IPS-15b (cell line): ENCODE measurements around the gene CNTNAP2.

Experiments
- H3K27me3 ChIP-seq: one replicate; pipeline ENCODE4 v1.6.1; 2013; ENCODE audit warnings: low read length; ENCODE audit not compliant: control insufficient read depth, insufficient read depth
- H3K36me3 ChIP-seq: one replicate; pipeline ENCODE4 v1.6.1; 2013; ENCODE audit warnings: low read length; ENCODE audit not compliant: control insufficient read depth, insufficient read depth
- H3K4me1 ChIP-seq: one replicate; pipeline ENCODE4 v1.6.1; 2013; ENCODE audit warnings: mild to moderate bottlenecking, low read length; ENCODE audit not compliant: control insufficient read depth, insufficient read depth
- H3K4me3 ChIP-seq: one replicate; pipeline ENCODE4 v1.5.1; 2013; ENCODE audit warnings: low read depth, low read length
- H3K9ac ChIP-seq: one replicate; pipeline ENCODE4 v1.6.1; 2013; ENCODE audit warnings: low read depth, mild to moderate bottlenecking, low read length
- H3K9me3 ChIP-seq: one replicate; pipeline ENCODE4 v1.6.1; 2013; ENCODE audit warnings: mild to moderate bottlenecking, low read length; ENCODE audit not compliant: control insufficient read depth, insufficient read depth

Gene CNTNAP2

DNA sequence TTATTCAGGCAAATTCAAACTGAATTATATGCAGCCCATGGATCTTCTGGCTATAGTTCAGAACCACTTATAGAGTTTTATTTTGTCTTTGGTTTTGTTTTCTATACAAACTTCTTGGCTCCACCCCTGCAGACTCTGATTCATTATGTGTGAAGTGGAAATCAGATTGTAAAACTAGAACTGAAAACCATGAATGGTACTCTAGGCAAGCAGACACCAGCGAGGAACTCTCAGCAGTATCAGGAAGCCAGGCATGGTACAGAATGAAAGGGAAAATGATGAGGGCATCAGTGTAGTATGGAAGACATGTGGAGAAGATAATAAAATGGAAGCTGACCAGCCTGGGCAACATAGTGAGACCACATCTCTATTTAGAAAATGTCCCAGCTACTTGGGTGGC lies 1447.1 kb downstream of the CNTNAP2 start:
- no peak overlapping the region for H3K9ac ChIP-seq
- no peak overlapping the region for H3K4me3 ChIP-seq
- H3K36me3 ChIP-seq = no peaks in the 10 kb centered on the region
- no peaks in the 10 kb centered on the region for H3K9me3 ChIP-seq
- no peaks in the 10 kb centered on the region for H3K27me3 ChIP-seq
- H3K4me1 ChIP-seq = no peaks in the 10 kb centered on the region

DNA sequence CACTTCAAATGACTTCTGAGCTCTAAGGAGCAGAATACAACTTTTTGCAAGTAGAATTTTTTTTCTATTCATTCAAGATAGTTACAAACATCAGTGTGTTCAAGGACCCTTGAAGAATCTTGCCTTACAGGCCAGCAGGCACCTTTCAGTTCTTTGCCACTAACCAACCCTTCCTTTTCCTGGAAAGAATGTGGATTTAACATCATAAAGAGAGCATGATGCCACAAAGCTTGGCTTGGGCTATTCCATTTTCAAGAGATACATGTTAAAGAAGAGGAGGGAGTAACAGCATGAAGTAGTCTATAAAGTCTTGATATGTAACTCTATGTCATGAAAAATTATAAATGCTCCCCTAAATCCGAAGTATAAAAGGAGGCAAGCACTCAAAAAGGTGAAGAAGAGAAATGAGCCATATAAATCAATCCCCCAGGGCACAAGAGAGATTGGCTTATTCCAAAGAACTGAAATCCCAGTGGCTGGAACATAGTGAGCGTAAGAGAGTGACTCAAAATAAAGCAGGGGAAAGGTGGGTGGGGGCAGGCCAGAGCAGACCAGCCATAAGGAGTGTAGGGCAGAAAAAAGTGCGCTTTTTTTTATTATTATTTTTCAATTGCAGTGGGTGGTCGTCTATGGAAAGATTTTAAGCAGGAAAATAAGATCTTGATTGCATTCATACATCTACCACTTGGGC lies 1448.3 kb downstream of the CNTNAP2 start:
- H3K9me3 ChIP-seq = no peaks in the 10 kb centered on the region
- no peaks in the 10 kb centered on the region for H3K4me1 ChIP-seq
- H3K9ac ChIP-seq = no peak overlapping the region
- H3K27me3 ChIP-seq = no peaks in the 10 kb centered on the region
- H3K4me3 ChIP-seq = no peak overlapping the region
- H3K36me3 ChIP-seq = no peaks in the 10 kb centered on the region

DNA sequence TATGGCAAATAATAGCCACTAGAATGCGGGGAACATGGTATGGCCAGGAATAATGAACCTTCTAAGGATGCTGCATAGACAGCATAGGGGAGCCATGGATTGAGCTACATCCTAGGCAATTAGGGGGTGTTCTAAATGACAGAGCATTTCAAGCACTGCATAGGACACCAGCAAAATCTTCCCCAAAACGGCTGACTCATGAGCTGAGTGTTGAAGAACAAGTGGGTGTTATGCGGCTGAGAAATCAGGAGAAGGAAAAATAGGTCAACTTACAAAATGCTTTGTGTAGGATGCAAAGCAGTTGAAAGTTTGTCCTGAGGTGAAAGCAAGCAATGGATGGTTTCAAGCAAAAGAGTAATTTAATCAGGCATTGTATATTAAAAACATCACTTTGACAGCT lies 1450.4 kb downstream of the CNTNAP2 start:
- no peaks in the 10 kb centered on the region for H3K27me3 ChIP-seq

DNA sequence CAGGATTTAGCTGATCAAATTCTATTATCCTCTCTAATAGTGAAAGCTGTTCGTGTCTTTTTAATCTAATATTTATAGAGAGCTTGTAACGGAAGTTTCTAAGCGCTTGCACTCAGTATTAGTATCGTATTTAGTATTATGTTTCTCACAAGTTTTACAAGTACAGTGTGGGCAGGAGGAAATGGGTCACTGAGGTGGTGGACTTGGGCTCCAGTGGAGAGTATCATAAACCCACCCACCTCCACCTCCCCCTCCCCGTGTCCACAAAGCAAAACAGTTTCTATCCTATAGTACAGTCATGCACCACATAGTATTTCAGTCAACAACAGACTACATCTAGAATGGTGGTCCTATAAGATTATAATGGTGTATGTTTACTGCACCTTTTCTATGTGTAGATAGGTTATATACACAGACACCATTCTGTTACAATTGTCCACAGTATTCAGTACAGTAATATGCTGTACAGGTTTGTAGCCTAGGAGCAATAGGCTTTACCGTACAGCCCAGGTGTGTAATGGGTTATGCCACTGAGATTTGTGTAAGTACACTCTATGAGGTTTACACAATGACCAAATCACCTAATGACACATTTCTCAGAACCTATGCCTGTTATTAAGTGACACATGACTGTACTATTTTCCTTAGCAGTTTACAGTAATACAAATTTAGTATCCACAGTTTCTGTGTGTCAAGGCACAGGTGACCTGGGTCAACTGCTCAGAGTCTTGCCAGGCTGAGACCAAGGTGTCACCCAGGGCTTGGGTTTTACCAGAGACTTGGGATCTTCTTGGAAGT lies 1452.7 kb downstream of the CNTNAP2 start:
- Histone ChIP-seq H3K4me3 (no peak overlapping the region), H3K36me3 (no peaks in the 10 kb centered on the region), H3K9ac (no peak overlapping the region), H3K4me1 (peaks cover 3% of the 10 kb centered on the region), H3K9me3 (no peaks in the 10 kb centered on the region), H3K27me3 (no peaks in the 10 kb centered on the region)

More for the DNA sequence above, 1450.4 kb downstream of the CNTNAP2 start:
- Histone ChIP-seq H3K4me3 (no peak overlapping the region), H3K4me1 (no peaks in the 10 kb centered on the region), H3K9ac (no peak overlapping the region), H3K36me3 (no peaks in the 10 kb centered on the region), H3K9me3 (no peaks in the 10 kb centered on the region)

DNA sequence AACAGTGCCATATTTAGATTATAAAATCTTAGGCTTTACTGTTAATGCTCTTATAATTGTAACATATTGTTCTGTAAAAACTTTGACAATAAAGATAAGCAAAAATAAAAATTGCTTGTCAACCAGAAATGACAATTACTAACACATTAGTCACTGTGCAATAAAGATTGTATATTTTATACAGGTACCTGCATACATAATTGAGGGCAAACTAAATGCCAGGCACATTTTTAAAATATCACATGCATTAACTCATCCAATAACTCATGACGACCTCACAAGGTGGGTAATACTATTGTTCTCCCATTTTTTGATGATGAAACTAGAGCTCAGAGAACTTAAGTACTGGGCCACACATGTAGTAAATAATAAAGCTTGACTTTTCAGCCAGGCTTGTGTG lies 1453.8 kb downstream of the CNTNAP2 start:
- no peaks in the 10 kb centered on the region for H3K36me3 ChIP-seq
- H3K9me3 ChIP-seq = no peaks in the 10 kb centered on the region
- H3K27me3 ChIP-seq = no peaks in the 10 kb centered on the region
- no peak overlapping the region for H3K4me3 ChIP-seq
- no peak overlapping the region for H3K9ac ChIP-seq
- H3K4me1 ChIP-seq = peaks cover 3% of the 10 kb centered on the region

DNA sequence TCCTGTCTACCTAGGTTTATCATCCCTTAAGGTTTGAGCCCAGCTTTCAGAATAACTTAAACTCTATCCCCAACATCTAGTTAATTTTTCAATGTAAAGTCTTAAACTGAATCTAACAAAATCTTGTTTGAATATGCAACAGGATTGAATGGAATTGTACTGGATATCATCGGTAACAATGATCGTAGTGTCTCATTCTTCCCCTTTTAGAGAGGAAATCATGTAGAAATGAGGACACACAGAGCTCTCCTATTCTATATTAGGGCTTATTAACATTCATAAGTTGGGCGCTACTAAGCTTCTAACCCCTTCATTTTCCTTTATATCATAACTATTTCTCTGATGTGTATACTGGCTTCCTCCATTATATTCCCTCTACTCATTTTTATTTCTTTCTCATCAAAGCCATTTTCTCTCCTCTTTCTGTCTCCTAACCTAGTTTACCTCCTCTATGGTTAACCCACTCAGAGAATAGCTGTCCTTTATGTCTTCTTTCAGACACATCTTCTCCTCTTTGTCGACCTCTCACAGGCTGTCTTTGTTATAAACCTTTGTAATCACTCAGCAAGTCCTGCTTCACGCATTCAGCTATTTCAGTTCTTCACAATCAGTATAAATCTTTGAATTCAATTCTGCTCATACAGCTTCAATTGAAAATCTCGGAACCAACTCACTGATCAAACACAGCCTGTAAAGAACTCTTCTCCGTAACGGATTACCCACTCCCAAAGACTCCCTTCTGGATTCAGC lies 1455.0 kb downstream of the CNTNAP2 start:
- Histone ChIP-seq H3K4me1 (peaks cover 3% of the 10 kb centered on the region), H3K36me3 (no peaks in the 10 kb centered on the region), H3K27me3 (no peaks in the 10 kb centered on the region), H3K9ac (no peak overlapping the region), H3K4me3 (no peak overlapping the region), H3K9me3 (no peaks in the 10 kb centered on the region)

DNA sequence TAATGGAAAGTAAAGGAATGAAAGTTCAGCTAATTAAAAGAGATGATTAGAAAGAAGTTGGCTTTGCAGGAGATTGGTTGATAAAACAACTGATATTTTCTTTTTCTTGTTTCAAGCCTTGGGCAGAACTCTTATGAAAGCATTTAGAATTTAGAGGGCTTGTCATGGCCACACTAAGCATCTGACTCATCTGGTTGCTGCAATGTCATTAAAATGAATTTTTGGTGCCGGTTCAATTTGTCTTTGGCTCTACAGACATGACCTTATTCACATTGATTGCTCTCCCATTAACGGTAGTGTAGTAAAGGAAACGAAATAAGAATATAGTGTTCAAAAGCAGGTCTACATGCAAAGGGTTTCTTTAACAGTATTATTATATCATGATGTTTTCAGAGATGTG lies 1461.6 kb downstream of the CNTNAP2 start:
- Histone ChIP-seq H3K27me3 (no peaks in the 10 kb centered on the region), H3K9me3 (no peaks in the 10 kb centered on the region), H3K4me3 (no peak overlapping the region), H3K9ac (no peak overlapping the region), H3K4me1 (no peaks in the 10 kb centered on the region), H3K36me3 (no peaks in the 10 kb centered on the region)

DNA sequence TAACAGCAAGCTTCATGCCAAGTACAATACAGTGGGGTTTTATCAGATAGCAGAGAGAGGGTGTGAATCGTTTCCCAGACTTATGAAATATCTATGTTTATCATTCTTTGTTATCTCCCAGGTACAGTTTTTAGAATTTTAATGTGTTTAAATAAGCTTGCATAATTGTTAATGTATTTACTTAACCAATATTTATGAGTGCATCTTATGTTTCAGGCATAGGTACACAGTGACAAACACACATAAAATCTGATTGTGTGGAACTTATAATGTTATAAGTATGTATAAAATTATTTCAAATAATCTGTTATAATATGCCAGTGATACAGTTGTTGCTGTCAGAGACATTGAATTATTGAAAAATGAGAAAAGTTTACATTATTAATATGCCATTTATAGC lies 1462.5 kb downstream of the CNTNAP2 start:
- no peaks in the 10 kb centered on the region for H3K9me3 ChIP-seq
- H3K9ac ChIP-seq = no peak overlapping the region
- no peak overlapping the region for H3K4me3 ChIP-seq
- no peaks in the 10 kb centered on the region for H3K27me3 ChIP-seq
- H3K36me3 ChIP-seq = no peaks in the 10 kb centered on the region
- H3K4me1 ChIP-seq = no peaks in the 10 kb centered on the region

DNA sequence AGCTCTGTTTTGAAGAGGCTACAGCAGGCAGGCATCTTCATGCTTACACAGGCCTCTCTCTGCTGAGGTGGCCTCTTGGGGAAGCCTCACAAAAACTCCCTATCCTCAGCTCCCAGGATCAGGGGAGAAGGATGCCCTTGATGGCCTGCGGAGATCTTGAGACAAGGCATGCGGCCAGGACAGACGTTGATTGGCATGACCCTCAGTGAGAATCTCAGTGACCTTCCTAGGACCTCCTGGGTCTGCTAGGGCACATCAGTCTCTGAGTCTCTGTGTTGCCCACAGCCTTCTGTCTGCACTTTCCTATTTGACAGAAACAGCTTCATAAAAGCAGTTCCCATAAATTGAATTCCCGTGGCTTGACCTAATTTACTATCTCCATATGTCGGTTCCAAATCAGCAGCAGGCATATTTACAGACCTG lies 1468.2 kb downstream of the CNTNAP2 start:
- H3K9ac ChIP-seq = no peak overlapping the region
- peaks cover 7% of the 10 kb centered on the region for H3K4me1 ChIP-seq
- no peaks in the 10 kb centered on the region for H3K9me3 ChIP-seq
- H3K36me3 ChIP-seq = no peaks in the 10 kb centered on the region
- no peaks in the 10 kb centered on the region for H3K27me3 ChIP-seq
- no peak overlapping the region for H3K4me3 ChIP-seq

DNA sequence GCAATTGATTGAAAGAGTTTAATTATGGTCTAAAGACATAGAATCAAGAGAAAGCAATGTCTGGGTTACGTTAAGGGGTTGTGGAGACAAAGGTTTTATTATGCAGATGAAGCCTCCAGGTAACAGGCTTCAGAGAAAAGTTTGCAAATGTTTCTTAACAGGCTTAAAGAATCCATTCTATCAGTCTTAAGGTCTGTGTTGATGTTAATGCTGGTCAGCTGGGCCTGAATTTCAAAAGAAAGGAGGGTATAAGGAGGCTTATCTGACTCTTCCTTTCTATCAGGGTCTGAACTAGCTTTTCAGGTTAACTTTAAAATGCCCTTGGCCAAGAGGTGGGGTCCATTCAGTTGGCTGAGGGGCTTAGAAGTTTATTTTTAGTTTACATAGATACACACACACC lies 1469.5 kb downstream of the CNTNAP2 start:
- Histone ChIP-seq H3K4me1 (peaks cover 7% of the 10 kb centered on the region), H3K27me3 (no peaks in the 10 kb centered on the region), H3K9ac (no peak overlapping the region), H3K4me3 (no peak overlapping the region), H3K9me3 (no peaks in the 10 kb centered on the region), H3K36me3 (no peaks in the 10 kb centered on the region)

DNA sequence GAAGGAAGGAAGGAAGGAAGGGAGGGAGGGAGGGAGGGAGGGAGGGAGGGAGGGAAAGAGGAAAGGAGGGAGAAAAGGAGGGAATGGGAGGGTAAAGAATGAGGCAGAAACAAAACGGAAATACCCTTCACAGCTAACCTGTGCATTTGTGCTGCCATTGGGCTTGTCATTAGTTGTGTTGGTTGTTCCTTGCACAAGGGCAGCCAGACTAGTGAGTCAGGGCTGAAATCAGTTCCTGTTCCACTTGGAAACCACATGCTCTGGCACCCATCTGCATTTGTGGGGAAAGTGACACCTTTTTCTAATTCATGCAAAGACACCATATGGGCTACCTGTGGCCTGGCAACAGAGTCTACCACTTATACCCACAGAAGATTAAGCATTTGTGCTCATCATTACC lies 1469.9 kb downstream of the CNTNAP2 start:
- Histone ChIP-seq H3K36me3 (no peaks in the 10 kb centered on the region), H3K9me3 (no peaks in the 10 kb centered on the region), H3K9ac (no peak overlapping the region), H3K4me1 (peaks cover 7% of the 10 kb centered on the region), H3K27me3 (no peaks in the 10 kb centered on the region), H3K4me3 (no peak overlapping the region)
